GM06990 (cell line): ENCODE measurements around the gene C16orf96.
A peak's percentile ranks its signal among the peaks of the same experiment; 100 is the strongest.

Source experiments
- DNase-seq: peaks from one replicate; pipeline ENCODE4 v3.0.0-alpha.2; 2011; ENCODE audit not compliant: insufficient read length; ENCODE audit errors: extremely low read depth
- H3K27me3 ChIP-seq: replicated peaks from 2 replicates; pipeline ENCODE4 v1.6.0; 2011; ENCODE audit warnings: low read length; ENCODE audit not compliant: control insufficient read depth, insufficient read depth
- H3K36me3 ChIP-seq: 2 replicates; pipeline ENCODE4 v1.5.1; 2011; ENCODE audit warnings: low read length; ENCODE audit not compliant: control insufficient read depth, insufficient read depth
- H3K4me3 ChIP-seq: replicated peaks from 2 replicates; pipeline ENCODE4 v1.5.1; 2011; ENCODE audit warnings: low read depth, mild to moderate bottlenecking, control low read depth, low read length
- TF ChIP-seq, protein P1 (sequence below): IDR thresholded peaks from 2 replicates; pipeline ENCODE4 v1.5.1; 2011; ENCODE audit warnings: low read length, control low read depth, mild to moderate bottlenecking, inconsistent platforms; ENCODE audit not compliant: insufficient read depth, poor library complexity, severe bottlenecking

The C16orf96 gene

DNA sequence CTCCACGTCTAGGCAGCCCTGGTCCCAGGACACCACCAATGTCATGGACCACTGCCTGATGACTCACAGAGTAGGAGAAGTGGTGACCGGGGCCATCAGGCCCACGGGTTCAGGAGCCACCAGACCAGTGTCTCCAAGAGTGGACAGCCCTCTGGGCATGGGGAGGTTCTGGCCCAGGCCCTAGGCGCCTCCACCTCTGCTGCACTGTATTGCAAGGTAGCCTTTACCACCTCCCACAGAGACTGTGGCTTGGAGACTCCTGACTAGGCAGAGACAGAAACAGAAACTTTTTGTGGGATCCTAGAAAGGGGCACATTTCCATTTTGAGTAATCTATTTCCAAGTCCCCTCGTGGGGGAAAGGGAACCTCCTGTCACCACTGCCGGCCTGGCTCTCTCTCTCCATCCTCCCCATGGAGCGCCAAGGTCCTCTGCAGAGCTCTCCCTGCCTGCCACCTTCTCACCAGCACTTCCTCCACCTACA, 20.5 kb upstream of the C16orf96 start:
- Histone ChIP-seq H3K36me3 (no peaks in the 10 kb centered on the region), H3K4me3 (no peak overlapping the region), H3K27me3 (no peaks in the 10 kb centered on the region)
- DNase-seq, result no peak
- TF ChIP-seq, protein P1, sequence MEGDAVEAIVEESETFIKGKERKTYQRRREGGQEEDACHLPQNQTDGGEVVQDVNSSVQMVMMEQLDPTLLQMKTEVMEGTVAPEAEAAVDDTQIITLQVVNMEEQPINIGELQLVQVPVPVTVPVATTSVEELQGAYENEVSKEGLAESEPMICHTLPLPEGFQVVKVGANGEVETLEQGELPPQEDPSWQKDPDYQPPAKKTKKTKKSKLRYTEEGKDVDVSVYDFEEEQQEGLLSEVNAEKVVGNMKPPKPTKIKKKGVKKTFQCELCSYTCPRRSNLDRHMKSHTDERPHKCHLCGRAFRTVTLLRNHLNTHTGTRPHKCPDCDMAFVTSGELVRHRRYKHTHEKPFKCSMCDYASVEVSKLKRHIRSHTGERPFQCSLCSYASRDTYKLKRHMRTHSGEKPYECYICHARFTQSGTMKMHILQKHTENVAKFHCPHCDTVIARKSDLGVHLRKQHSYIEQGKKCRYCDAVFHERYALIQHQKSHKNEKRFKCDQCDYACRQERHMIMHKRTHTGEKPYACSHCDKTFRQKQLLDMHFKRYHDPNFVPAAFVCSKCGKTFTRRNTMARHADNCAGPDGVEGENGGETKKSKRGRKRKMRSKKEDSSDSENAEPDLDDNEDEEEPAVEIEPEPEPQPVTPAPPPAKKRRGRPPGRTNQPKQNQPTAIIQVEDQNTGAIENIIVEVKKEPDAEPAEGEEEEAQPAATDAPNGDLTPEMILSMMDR, result no peak

DNA sequence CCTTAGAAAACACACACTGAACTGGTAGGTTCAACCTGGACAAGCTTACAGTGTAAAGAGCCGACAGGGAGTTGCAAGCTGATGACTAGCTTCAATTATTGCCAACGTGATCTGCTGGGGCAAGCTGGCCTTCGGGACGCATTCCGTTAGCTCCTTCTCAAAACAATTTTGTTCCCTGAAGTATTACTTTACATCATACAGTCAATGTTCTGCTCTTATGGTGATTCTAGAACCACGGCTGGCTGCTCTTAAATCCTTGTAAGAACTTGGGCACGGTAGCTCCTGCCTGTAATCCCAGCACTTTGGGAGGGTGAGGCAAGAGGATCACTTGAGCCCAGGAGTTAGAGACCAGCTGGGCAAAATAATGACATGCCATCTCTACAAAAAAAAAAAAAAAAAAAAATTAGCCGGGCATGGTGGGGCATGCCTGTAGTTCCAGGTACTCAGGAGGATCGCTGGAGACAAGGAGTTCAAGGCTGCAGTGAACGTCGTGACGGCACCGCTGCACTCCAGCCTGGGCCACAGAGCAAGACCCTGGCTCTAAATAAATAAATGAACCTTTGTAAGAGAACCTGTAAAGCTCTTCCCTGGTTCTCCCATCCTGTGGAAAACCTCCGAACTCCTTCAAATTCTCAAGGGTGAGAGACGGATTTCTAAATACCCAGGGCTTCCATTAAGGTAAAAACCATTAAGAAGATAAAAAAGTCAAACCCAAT, 19.6 kb upstream of the C16orf96 start:
- H3K27me3 ChIP-seq, result no peaks in the 10 kb centered on the region
- TF ChIP-seq, protein P1, result no peak
- no peak for DNase-seq
- no peak overlapping the region for H3K4me3 ChIP-seq
- no peaks in the 10 kb centered on the region for H3K36me3 ChIP-seq

DNA sequence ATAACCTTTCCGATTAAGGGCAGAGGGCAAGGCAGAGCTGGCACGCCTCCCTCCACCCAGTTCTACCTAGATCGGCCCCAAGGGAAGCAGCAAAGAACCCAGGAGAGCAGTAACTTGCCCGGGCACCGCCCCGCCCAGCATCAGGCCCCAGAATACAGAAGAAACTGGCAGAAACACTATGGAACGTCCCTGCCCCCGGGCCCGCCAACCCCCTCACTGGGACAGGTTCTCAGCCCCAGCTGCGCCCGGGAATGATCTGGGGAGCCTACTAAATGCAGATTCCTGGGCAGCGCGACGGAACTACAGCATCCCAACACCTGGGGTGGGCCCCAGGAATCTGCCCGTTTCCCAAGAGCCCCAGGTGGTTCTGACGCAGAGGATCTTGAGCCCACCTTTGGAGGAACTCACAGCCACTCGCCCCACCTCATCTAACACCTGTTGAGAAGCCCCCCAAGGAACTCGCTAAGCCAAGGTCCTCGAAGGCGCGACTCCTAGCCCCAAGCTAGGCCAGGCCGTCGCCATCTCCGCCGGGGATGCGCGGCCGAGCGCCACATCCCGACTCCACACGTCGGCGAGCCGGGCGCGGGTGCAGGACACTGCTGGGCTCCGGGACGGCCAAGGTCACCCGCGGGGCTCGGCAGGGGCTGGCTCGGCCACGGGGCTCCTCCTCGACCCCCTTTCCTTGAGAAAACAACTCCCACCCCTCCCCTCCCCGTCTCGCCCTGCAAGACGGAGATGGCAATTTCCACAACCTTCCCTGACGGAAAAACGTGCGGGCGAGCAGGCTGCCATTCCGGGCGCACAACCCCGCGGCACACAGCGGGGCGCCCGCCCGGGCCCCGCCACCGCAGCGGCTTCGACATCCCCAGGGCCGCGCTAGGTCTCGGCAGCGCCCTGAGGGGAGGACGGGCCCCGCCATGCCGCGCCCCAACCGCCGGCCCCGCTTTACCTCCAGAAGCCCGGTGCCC, 18.5 kb upstream of the C16orf96 start:
- TF ChIP-seq, protein P1, result no peak
- H3K4me3 ChIP-seq, result peak overlapping the region; percentile 14
- DNase-seq, result no peak
- H3K36me3 ChIP-seq, result no peaks in the 10 kb centered on the region
- H3K27me3 ChIP-seq, result no peaks in the 10 kb centered on the region

DNA sequence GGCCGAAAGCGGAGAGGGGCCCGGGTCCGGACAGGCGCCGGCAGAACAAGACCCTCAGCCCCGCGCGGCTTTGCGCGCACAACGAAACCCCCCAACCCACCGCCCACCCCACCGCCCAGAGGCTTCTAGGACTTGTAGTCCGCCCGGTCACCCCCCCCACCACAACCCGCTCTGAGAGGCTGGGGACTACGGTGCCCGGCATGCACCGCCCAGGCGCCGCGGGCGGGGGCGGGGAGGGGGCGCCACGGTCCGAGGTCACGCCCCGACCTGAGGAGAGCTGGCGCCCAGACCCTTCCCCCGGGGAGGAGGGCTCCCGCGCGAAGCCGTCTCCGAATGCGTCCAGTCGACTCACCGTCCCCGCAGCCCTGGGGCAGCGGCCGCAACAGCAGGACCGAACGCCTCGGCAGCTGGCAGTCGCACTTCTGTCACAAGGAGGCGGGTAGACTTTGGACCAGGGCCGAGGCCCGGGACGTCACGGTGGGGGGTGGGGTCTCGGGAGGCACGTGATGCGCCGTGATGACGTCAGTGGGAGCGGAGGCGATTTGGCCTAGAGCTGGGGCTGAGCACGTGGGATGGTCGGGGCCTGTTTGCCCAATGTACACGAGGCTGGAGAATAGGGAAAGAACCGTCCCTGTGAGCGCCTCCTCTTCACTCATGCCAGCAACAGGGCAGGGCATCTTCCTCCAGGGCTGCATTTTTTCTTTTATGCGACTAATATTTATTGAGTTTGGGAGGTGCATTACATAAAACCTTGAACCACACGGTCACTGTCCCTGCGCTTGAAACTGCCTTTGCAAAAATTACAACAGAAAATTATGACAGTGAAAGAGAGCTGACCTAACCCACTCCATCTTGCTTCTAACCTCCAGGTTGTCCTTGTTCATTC, 17.5 kb upstream of the C16orf96 start, which contains the start of gene CDIP1:
Gene CDIP1, minus strand, starts transcription at position 424 of the 886 bp plus-strand sequence. CDS start 24,643 bp downstream, outside the sequence.
- no peaks in the 10 kb centered on the region for H3K36me3 ChIP-seq
- H3K27me3 ChIP-seq, result no peaks in the 10 kb centered on the region
- TF ChIP-seq, protein P1, result no peak
- peak within 1 kb of the TSS; percentile 44 for H3K4me3 ChIP-seq
- DNase-seq, result peak; percentile 97

DNA sequence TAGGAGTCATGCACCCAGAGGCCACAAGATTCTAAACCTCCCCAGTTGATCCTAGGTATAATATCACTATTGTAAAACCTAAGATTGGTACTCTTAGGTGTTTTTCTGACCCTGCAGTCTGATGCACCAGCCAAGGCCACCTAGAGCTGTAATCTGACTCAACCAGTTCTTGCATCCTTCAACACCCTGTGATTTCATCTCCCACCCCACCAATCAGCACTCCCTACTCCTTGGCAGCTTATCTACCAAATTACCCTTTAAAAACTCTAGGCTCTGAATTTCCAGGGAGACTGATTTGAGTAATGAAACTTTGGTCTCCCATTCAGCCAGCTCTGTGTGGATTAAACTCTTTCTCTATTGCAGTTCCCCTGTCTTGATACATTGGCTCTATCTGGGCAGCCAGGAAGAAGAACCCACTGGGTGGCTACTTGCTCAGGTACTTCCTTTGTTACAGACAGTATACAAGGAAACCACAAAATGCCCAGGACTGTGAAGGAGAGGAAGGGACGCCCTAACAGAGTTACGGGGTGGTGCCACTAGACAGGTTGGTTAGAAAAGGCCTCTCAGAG, 16.3 kb upstream of the C16orf96 start:
- Histone ChIP-seq H3K27me3 (no peaks in the 10 kb centered on the region), H3K4me3 (no peak overlapping the region), H3K36me3 (no peaks in the 10 kb centered on the region)
- no peak for DNase-seq
- TF ChIP-seq, protein P1, result no peak
